GM19043 (cell line): ENCODE measurements around the gene KRTAP1-4.
"Not testable (repeated sequence)": the region's sequence is repeated elsewhere in the genome, so short reads cannot be mapped to it uniquely, and the experiment has no call there.

Experiments
- ATAC-seq: cut with Tn5 transposase; IDR thresholded peaks from one replicate; pipeline ENCODE4 v1.9.1; 2021; ENCODE audit warnings: low read depth; ENCODE audit not compliant: unreplicated experiment

The KRTAP1-4 gene

GRCh38 chr17:41029633-41030245, at the start of gene KRTAP1-4:
KRTAP1-4 (minus strand) TSS chr17:41030195; CDS start chr17:41030078, 117 bp downstream.
- no peak for ATAC-seq

GRCh38 chr17:41076788-41077187, 46.8 kb upstream of the KRTAP1-4 start:
- ATAC-seq, result no peak

GRCh38 chr17:41073676-41074075, 43.7 kb upstream of the KRTAP1-4 start:
- ATAC-seq, result no peak

- ATAC-seq, result no peak
Measured at GRCh38 chr17:41071606-41072360, 41.8 kb upstream of the KRTAP1-4 start.

- no peak for ATAC-seq
Measured at GRCh38 chr17:41069031-41069430, 39.0 kb upstream of the KRTAP1-4 start.

GRCh38 chr17:41067281-41067680, 37.3 kb upstream of the KRTAP1-4 start:
- no peak for ATAC-seq

- ATAC-seq, result no peak
Measured at GRCh38 chr17:41065829-41066624, 36.0 kb upstream of the KRTAP1-4 start, which contains the start of gene KRTAP2-4. KRTAP2-4 (minus strand) TSS chr17:41065879; CDS start chr17:41065845, 34 bp downstream.

- ATAC-seq, result not testable (repeated sequence)
Measured at GRCh38 chr17:41065016-41065689, 35.2 kb upstream of the KRTAP1-4 start.

GRCh38 chr17:41064301-41064700, 34.3 kb upstream of the KRTAP1-4 start:
- ATAC-seq, result no peak

- no peak for ATAC-seq
Measured at GRCh38 chr17:41063449-41063848, 33.5 kb upstream of the KRTAP1-4 start.

- no peak for ATAC-seq
Measured at GRCh38 chr17:41061964-41062363, 32.0 kb upstream of the KRTAP1-4 start.

- ATAC-seq, result no peak
Measured at GRCh38 chr17:41060052-41060604, 30.1 kb upstream of the KRTAP1-4 start, which contains the start of gene KRTAP2-3. KRTAP2-3 (minus strand) TSS chr17:41060114; CDS start chr17:41060050, 64 bp downstream.

- ATAC-seq, result not testable (repeated sequence)
Measured at GRCh38 chr17:41059276-41060051, 29.5 kb upstream of the KRTAP1-4 start.

GRCh38 chr17:41058741-41059140, 28.7 kb upstream of the KRTAP1-4 start:
- ATAC-seq, result no peak

- no peak for ATAC-seq
Measured at GRCh38 chr17:41057547-41057946, 27.6 kb upstream of the KRTAP1-4 start.

GRCh38 chr17:41055130-41055529, 25.1 kb upstream of the KRTAP1-4 start, which contains the start of gene KRTAP2-2:
KRTAP2-2 (minus strand) TSS chr17:41055230; CDS start chr17:41055211, 19 bp downstream.
- not testable (repeated sequence) for ATAC-seq

GRCh38 chr17:41054556-41054955, 24.6 kb upstream of the KRTAP1-4 start:
- not testable (repeated sequence) for ATAC-seq

GRCh38 chr17:41054025-41054424, 24.0 kb upstream of the KRTAP1-4 start:
- ATAC-seq, result no peak

GRCh38 chr17:41052566-41052965, 22.6 kb upstream of the KRTAP1-4 start:
- no peak for ATAC-seq
